HG03108 (cell line): ENCODE measurements around the gene GLB1L2.
A peak's percentile ranks its signal among the peaks of the same experiment; 100 is the strongest.

Source experiments
- ATAC-seq: cut with Tn5 transposase; IDR thresholded peaks from one replicate; pipeline ENCODE4 v1.9.1; 2021; ENCODE audit warnings: moderate library complexity; ENCODE audit not compliant: unreplicated experiment

GLB1L2 gene

GRCh38 chr11:134346976-134347350 is 15.2 kb downstream of the GLB1L2 start:
- no peak for ATAC-seq

- ATAC-seq = no peak
Measured at GRCh38 chr11:134347441-134347840, 15.7 kb downstream of the GLB1L2 start.

GRCh38 chr11:134349109-134349801 is 17.5 kb downstream of the GLB1L2 start:
- ATAC-seq = no peak

GRCh38 chr11:134349802-134350355 is 18.1 kb downstream of the GLB1L2 start:
- no peak for ATAC-seq

DNA sequence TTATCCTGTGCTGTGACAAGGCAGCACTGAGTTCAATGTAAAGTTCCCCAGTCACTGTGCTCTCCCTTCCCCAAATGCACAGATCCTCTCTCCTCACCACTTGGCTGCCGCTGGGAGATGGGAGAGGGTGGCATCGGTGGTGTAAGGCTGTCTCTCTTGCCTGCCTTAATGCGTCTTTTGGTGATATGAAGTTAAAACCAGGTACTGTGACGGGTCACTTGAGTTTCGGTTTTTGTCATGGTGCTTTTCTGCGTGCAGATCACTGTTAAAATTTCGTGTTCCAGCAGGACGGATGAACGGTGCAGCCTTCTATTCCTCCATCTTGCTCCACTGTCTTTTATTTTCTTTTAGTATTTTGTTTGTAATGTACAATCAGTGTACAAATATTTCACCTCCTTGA is 18.6 kb downstream of the GLB1L2 start:
- ATAC-seq = no peak

DNA sequence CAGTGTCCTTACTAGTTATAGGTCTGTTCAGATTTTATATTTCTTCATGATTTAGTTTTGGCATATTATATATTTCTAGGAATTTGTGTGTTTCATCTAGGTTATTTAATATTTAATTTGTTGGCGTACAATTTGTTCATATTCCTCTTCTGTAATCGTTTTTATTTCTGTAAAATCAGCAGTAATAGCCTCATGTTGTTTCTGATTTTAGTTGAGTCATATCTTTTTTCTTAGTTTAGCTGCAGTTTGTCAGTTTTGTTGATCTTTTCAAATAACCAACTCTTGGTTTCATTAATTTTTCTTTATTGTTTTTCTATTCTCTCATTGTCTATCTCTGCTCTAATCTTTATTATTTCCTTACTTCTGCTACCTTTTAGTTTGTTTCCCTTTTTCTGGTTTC is 20.3 kb downstream of the GLB1L2 start:
- no peak for ATAC-seq

- ATAC-seq = no peak
Measured at GRCh38 chr11:134355136-134355535, 23.3 kb downstream of the GLB1L2 start.

DNA sequence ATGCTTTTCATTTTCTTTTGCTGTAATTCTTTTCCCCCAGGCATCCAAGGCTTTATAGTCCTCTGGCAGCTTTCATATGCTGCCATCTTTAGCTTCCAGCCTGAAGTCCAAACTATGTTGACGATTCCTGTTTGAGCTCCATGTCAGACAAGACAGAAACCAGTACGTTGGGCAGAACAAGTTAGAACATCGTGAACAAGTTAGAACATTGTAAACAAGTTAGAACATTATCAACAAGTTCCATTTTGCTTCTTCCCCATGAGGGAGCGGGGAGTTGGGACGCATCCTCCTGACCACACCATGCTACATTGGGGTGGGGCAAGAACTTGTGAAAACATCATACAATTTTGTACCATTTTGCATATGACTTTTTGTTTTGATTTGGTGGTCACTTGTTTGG is 23.9 kb downstream of the GLB1L2 start:
- no peak for ATAC-seq

GRCh38 chr11:134356656-134357544 is 25.1 kb downstream of the GLB1L2 start:
- ATAC-seq = no peak

DNA sequence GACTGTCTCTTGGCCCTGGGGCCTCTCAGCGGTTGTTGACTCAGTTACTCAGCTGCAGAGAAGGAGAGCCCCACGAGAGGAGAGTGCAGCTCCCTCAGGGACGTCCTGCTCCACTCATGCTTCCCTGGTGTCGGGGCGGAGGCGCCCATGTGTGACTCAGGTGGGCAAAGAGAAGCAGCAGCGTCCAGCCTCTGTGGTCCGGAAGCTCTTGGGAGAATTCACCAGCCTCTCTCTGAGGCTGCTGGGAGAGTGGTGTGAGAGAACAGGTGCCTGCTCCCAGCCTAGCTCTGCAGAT is 25.7 kb downstream of the GLB1L2 start:
- no peak for ATAC-seq

- no peak for ATAC-seq
Measured at GRCh38 chr11:134358165-134358855, 26.5 kb downstream of the GLB1L2 start.

DNA sequence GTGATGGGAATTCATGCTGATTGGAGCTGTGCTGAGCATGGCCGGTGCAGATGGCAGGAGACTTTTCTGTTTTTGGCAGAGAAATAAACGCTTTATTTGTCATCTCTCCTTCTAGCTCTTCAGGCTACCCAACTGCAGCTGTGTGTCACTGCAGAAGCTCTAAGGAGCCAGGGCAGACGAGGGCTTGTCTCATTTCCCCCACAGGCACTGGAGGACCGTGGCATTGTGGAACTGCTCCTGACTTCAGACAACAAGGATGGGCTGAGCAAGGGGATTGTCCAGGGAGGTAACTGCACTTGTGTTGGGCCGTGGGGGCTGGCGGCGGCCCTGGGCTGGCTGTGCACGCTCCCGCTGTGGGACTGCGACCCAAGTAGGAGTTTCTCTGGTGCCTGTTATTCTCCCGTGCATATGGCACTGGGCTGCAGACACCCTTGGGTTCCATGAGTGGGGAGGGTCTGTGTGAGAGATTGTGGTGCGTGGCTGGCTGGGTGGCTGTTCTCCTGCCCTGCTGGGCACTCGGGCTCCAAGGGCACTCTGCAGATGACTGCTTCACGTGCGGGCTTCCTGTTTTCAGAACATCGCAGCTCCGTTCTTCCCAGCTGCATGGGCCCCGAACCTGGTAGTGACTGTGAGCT is 27.2 kb downstream of the GLB1L2 start:
- no peak for ATAC-seq

- no peak for ATAC-seq
Measured at GRCh38 chr11:134359646-134360045, 27.9 kb downstream of the GLB1L2 start.

DNA sequence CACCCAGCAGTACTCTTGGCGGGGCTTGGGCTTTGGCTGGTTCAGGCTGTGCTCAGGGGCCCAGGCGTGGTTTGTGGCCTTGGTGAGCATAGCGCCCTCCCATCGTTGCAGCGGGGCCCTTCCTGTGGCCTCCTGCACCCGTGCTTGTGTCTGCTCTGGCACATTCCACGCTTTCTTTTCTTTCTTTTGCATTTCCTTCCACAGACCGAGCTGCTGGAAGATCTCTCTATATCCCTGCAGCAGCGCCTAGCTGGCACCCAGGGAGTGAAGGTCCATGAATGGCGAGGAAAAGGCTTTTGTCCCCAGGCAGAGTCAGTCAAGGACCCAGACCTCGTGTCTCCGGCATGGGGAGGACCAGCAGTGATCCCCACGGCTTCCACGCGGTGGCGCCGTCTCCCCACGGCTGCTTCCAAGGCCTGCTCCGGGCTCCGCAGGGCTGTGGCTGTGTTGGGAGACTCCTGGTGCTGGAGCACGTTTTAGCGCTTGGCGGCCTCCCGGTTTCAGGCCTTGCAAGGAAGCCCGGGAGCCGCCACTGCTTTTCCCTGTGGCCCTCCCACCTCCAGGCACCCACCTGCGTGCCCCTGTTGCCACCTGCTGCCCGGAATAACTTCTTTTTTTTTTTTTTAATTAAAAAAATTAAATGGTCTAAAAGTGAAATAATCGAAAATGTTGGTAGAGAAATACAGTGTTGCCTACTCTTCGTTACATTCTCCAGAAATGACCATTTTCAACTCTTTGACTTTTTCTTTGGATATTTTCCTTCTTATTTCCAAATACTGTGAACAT is 28.5 kb downstream of the GLB1L2 start:
- peak; percentile 78 for ATAC-seq

DNA sequence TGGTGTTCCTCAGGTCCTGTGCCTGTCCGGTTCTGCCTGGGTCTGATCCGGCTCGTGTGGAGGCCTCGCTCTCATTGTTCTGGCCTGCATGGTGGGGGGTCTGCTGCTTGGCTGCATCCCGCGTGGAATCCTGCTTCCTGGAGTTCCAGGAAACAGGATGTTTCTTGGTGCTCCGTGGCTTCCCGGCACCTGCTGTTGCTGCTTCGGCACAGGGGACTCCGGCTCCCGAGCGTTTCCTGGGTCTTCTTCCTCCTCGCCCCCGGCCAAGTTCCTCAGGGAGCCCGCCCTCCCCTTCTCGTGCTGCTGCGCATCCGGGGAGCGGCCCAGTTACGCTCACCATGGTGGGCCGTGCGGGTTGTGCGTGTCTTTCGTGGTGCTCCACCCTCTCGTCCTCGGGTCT is 29.9 kb downstream of the GLB1L2 start:
- ATAC-seq = no peak

- ATAC-seq = no peak
Measured at GRCh38 chr11:134362192-134362901, 30.6 kb downstream of the GLB1L2 start.

- no peak for ATAC-seq
Measured at GRCh38 chr11:134363161-134363560, 31.4 kb downstream of the GLB1L2 start.

- no peak for ATAC-seq
Measured at GRCh38 chr11:134363592-134363991, 31.8 kb downstream of the GLB1L2 start.

DNA sequence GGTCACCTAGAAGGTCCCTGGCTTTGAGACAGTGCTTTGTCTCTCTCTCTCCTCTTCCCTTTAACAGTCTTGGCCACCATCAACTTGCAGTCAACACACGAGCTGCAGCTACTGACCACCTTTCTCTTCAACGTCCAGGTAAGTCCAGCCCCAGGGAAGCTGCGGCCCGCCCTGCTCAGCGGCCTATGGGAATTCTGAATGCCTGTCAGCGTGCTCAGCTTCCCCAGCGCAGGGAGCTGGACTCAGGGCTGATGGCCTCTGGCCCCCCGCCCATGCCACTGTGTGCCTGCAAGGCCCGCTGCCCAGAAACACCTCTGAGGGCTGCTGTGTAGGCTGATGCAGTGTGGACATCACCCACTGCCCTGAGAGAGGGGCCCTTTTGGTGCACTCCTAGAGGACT is 32.5 kb downstream of the GLB1L2 start:
- no peak for ATAC-seq
